CD4-positive, alpha-beta T cell treated with Interleukin-15 for 1 hour (primary cell): ENCODE measurements around the gene SGMS1.
"Not testable (repeated sequence)": the region's sequence is repeated elsewhere in the genome, so short reads cannot be mapped to it uniquely, and the experiment has no call there.

Experiments
- DNase-seq: peaks from one replicate; pipeline ENCODE4 v3.0.0-alpha.2; 2020

SGMS1 gene

GRCh38 chr10:50281210-50281966 is 342.4 kb downstream of the SGMS1 start:
- DNase-seq = no peak

- DNase-seq = no peak
These were observed 343.5 kb downstream of the SGMS1 start for GRCh38 chr10:50280049-50280841.

- no peak for DNase-seq
These were observed 344.3 kb downstream of the SGMS1 start for GRCh38 chr10:50279489-50279888.

GRCh38 chr10:50275650-50276235 is 348.0 kb downstream of the SGMS1 start:
- peak; percentile 38 for DNase-seq

GRCh38 chr10:50272531-50272930 is 351.2 kb downstream of the SGMS1 start:
- no peak for DNase-seq

- DNase-seq = no peak
These were observed 352.0 kb downstream of the SGMS1 start for GRCh38 chr10:50271564-50272250.

GRCh38 chr10:50267877-50268276 is 355.9 kb downstream of the SGMS1 start:
- DNase-seq = not testable (repeated sequence)

GRCh38 chr10:50262625-50263024 is 361.1 kb downstream of the SGMS1 start:
- DNase-seq = peak; percentile 20

- DNase-seq = no peak
These were observed 362.9 kb downstream of the SGMS1 start for GRCh38 chr10:50260791-50261281.
